ENCODE data around the gene SRRM3. TPM values are rescaled to one million over a fixed set of nuclear protein-coding genes. Genes with fewer than 3 reads are reported as not detected.
"Not testable (repeated sequence)": the region's sequence is repeated elsewhere in the genome, so short reads cannot be mapped to it uniquely, and the experiment has no call there.

Gene SRRM3
- total RNA-seq, 1 donor = 0.18 TPM

DNA sequence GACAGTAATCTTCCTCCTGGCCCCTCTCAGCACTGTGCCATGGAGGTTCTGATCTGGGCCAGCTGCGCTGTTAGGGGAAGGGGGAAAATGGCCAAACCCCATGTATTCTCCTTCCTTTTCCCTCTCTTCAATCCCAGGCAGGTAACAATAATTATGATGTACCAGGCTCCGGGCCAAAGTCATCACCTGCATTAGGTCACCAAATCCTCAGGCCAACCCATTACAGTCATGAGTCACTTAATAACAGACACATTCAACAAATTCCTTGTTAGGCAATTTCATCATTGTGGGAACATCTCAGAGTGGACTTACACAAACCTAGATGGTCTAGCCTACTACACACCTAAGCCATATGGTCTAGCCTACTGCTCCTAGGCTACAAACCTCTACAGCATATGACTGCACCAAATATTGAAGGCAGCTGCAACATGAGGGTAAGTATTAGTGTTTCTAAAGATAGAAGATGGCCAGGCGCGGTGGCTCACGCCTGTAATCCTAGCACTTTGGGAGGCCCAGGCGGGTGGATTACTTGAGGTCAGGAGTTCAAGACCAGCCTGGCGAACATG lies 98.6 kb downstream of the SRRM3 start:
- no peak overlapping the region for H3K4me3 ChIP-seq (ENCODE audit: low read depth, low read length)
- peak; percentile 58 for DNase-seq (ENCODE audit: low read depth)
- no peak for TF ChIP-seq CTCF (IDR thresholded peaks at IDR 0.05; ENCODE audit: insufficient read depth, low read length)

GRCh38 chr7:76301000-76301399 lies 99.3 kb downstream of the SRRM3 start:
- no peak overlapping the region for H3K4me3 ChIP-seq (ENCODE audit: low read depth, low read length)
- no peak for DNase-seq (ENCODE audit: low read depth)
- no peak for TF ChIP-seq CTCF (IDR thresholded peaks at IDR 0.05; ENCODE audit: insufficient read depth, low read length)

DNA sequence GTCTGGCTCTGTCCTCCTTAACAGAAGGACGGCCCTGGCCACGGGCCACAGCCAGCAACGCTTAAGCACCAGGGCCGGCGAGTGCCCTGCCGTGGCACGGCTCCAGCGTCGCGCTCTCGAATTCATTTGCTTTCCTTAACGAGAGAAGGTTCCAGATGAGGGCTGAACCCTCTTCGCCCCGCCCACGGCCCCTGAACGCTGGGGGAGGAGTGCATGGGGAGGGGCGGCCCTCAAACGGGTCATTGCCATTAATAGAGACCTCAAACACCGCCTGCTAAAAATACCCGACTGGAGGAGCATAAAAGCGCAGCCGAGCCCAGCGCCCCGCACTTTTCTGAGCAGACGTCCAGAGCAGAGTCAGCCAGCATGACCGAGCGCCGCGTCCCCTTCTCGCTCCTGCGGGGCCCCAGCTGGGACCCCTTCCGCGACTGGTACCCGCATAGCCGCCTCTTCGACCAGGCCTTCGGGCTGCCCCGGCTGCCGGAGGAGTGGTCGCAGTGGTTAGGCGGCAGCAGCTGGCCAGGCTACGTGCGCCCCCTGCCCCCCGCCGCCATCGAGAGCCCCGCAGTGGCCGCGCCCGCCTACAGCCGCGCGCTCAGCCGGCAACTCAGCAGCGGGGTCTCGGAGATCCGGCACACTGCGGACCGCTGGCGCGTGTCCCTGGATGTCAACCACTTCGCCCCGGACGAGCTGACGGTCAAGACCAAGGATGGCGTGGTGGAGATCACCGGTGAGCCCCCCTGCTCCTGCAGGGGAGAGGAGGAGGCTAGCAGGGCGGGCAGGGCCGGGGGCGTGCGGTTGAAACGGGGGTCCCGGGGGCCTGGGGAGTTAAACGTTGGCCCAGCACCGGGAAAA lies 100.9 kb downstream of the SRRM3 start, which contains the start of gene HSPB1:
Gene HSPB1, plus strand, starts transcription at position 327 of the 855 bp plus-strand sequence. Its CDS starts 40 bp downstream, at position 367.
- H3K4me3 ChIP-seq (ENCODE audit: low read depth, low read length) = peak within 1 kb of the TSS; percentile 88
- no peak for TF ChIP-seq CTCF (IDR thresholded peaks at IDR 0.05; ENCODE audit: insufficient read depth, low read length)
- peak; percentile 91 for DNase-seq (ENCODE audit: low read depth)

GRCh38 chr7:76303202-76304147 lies 101.8 kb downstream of the SRRM3 start:
- DNase-seq (ENCODE audit: low read depth) = peak; percentile 95
- peak overlapping the region; percentile 88 for H3K4me3 ChIP-seq (ENCODE audit: low read depth, low read length)
- no peak for TF ChIP-seq CTCF (IDR thresholded peaks at IDR 0.05; ENCODE audit: insufficient read depth, low read length)

- peak; percentile 27 for DNase-seq (ENCODE audit: low read depth)
- H3K4me3 ChIP-seq (ENCODE audit: low read depth, low read length) = no peak overlapping the region
- TF ChIP-seq CTCF (IDR thresholded peaks at IDR 0.05; ENCODE audit: insufficient read depth, low read length) = no peak
Measured at GRCh38 chr7:76304888-76305375, 103.2 kb downstream of the SRRM3 start.

DNA sequence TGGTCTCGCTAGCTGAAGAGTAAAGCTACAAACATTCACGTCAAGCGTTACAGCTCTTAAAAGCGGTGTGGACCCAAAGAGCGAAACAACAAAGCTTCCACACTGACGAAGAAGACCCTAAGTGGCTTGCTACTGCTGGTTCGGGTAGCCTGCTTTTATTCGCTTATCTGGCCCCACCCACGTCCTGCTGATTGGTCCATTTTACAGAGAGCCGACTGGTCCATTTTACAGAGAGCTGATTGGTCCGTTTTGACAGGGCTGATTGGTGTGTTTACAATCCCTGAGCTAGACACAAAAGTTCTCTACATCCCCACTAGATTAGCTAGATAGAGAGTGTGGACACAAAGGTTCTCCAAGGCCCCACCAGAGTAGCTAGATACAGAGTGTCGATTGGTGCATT lies 107.2 kb downstream of the SRRM3 start:
- H3K4me3 ChIP-seq (ENCODE audit: low read depth, low read length); DNase-seq (ENCODE audit: low read depth): not testable (repeated sequence)

- DNase-seq (ENCODE audit: low read depth); H3K4me3 ChIP-seq (ENCODE audit: low read depth, low read length): not testable (repeated sequence)
Measured at GRCh38 chr7:76309341-76310101, 107.8 kb downstream of the SRRM3 start.
